Measurements from ENCODE around the gene ACOT8.
A peak's percentile ranks its signal among the peaks of the same experiment; 100 is the strongest.
"Not testable (repeated sequence)": the region's sequence is repeated elsewhere in the genome, so short reads cannot be mapped to it uniquely, and the experiment has no call there.

The ACOT8 gene

GRCh38 chr20:45835329-45835765 lies 21.8 kb downstream of the ACOT8 start:
- peak in 1 of 2 experiments; percentile 26 for DNase-seq
- TF ChIP-seq GATA1 (IDR thresholded peaks at IDR 0.05; ENCODE audit: low read depth, low read length) (no peak), POLR2A (IDR thresholded peaks at IDR 0.05; ENCODE audit: low read length) (no peak)

GRCh38 chr20:45834797-45835161 lies 22.4 kb downstream of the ACOT8 start:
- no peak for DNase-seq
- no peak for TF ChIP-seq GATA1 (IDR thresholded peaks at IDR 0.05; ENCODE audit: low read depth, low read length)
- TF ChIP-seq POLR2A (IDR thresholded peaks at IDR 0.05; ENCODE audit: low read length): no peak

GRCh38 chr20:45833883-45834796 lies 23.1 kb downstream of the ACOT8 start:
- TF ChIP-seq POLR2A (IDR thresholded peaks at IDR 0.05; ENCODE audit: low read length) (no peak), GATA1 (IDR thresholded peaks at IDR 0.05; ENCODE audit: low read depth, low read length) (no peak)
- DNase-seq: peak; percentile 13 to 40

- DNase-seq: peak; percentile 16 to 59
- TF ChIP-seq POLR2A (IDR thresholded peaks at IDR 0.05; ENCODE audit: low read length) (no peak), GATA1 (IDR thresholded peaks at IDR 0.05; ENCODE audit: low read depth, low read length) (no peak)
These were observed 23.9 kb downstream of the ACOT8 start, which contains the start of gene SNX21 for GRCh38 chr20:45833030-45833882. TSS of gene SNX21 (plus strand) at chr20:45833799. CDS start at chr20:45833920, 121 bp downstream.

GRCh38 chr20:45832619-45833018 lies 24.6 kb downstream of the ACOT8 start:
- TF ChIP-seq GATA1 (IDR thresholded peaks at IDR 0.05; ENCODE audit: low read depth, low read length) (no peak), POLR2A (IDR thresholded peaks at IDR 0.05; ENCODE audit: low read length) (no peak)
- DNase-seq: no peak

DNA sequence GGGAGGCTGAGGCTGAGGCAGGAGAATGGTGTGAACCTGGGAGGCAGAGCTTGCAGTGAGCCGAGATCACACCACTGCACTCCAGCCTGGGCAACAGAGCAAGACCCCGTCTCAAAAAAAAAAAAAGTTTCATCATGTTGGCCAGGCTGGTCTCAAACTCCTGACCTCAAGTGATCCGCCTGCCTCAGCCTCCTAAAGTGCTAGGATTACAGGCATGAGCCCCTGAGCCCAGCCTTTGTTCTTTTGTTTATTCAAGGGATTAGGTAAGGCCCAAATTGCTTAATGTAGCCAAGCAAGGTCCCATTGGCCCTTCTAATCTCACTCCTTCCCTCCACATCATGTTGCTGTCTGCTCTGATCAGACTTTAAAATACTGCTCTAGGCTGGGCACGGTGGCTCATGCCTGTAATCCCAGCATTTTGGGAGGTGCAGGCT lies 27.5 kb downstream of the ACOT8 start:
- not testable (repeated sequence) for DNase-seq

GRCh38 chr20:45828589-45828988 lies 28.6 kb downstream of the ACOT8 start:
- TF ChIP-seq GATA1 (IDR thresholded peaks at IDR 0.05; ENCODE audit: low read depth, low read length) (no peak), POLR2A (IDR thresholded peaks at IDR 0.05; ENCODE audit: low read length) (no peak)
- no peak for DNase-seq

GRCh38 chr20:45827712-45828111 lies 29.5 kb downstream of the ACOT8 start:
- DNase-seq: no peak
- TF ChIP-seq POLR2A (IDR thresholded peaks at IDR 0.05; ENCODE audit: low read length): no peak
- TF ChIP-seq GATA1 (IDR thresholded peaks at IDR 0.05; ENCODE audit: low read depth, low read length): no peak

DNA sequence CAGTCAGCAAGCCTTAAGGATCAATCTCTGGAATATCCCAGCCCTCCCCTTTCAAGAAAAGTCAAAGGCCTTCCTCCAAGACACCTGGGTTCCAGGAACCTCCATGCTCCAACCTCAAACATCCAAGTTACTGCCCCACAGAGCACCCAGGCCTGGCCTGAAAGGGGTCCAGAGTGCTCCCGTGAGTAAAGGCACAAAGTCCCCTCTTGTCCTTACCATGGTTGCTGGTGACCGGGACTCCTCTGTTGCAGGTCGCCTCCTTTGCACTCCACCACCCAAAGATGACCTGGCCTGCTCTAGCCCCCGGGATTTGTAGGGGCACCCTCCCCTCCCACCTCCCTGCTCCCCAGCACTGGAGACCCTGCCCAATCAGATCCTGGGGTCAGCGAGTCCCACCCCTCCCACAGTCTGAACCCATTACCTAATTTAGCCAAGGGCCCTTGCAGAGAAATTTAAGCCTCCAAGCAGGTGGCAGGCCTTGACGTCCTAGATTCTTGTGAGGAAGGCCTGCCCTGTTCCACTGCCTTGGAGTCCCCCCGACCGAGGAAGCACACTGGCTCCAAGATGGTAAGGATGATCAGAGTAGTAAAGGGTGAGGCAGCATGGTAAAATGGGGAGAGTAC lies 30.1 kb downstream of the ACOT8 start, which contains the start of gene TNNC2:
TSS of gene TNNC2 (minus strand) at position 283 of the 623 bp plus-strand sequence. CDS start at position 219, 64 bp downstream.
- no peak for DNase-seq
- TF ChIP-seq POLR2A (IDR thresholded peaks at IDR 0.05; ENCODE audit: low read length) (no peak), GATA1 (IDR thresholded peaks at IDR 0.05; ENCODE audit: low read depth, low read length) (no peak)

- DNase-seq: no peak
These were observed 30.7 kb downstream of the ACOT8 start for GRCh38 chr20:45826381-45827019.

GRCh38 chr20:45823949-45824835 lies 33.0 kb downstream of the ACOT8 start:
- peak; percentile 69 to 80 for DNase-seq
- TF ChIP-seq POLR2A (IDR thresholded peaks at IDR 0.05; ENCODE audit: low read length) (no peak), GATA1 (IDR thresholded peaks at IDR 0.05; ENCODE audit: low read depth, low read length) (no peak)

More at GRCh38 chr20:45826381-45827019, 30.7 kb downstream of the ACOT8 start:
- TF ChIP-seq POLR2A (IDR thresholded peaks at IDR 0.05; ENCODE audit: low read length): no peak
- no peak for TF ChIP-seq GATA1 (IDR thresholded peaks at IDR 0.05; ENCODE audit: low read depth, low read length)

GRCh38 chr20:45822857-45823256 lies 34.3 kb downstream of the ACOT8 start:
- DNase-seq: peak in 1 of 2 experiments; percentile 27
- no peak for TF ChIP-seq GATA1 (IDR thresholded peaks at IDR 0.05; ENCODE audit: low read depth, low read length)
- no peak for TF ChIP-seq POLR2A (IDR thresholded peaks at IDR 0.05; ENCODE audit: low read length)

Measured in erythroblast (primary cell).